IMR-90 (cell line): Measurements from ENCODE around the gene VWCE. TPM values are rescaled to one million over a fixed set of nuclear protein-coding genes. Genes with fewer than 3 reads are reported as not detected.
A peak's percentile ranks its signal among the peaks of the same experiment; 100 is the strongest.

Experiments
- ATAC-seq: fragments of 200-7000 bp; cut with Tn5 transposase; 2 replicates; pipeline ENCODE4 v1.9.1; 2020; ENCODE audit warnings: low read depth, mild to moderate bottlenecking, moderate library complexity
- BruUV-seq: library from RNA; stranded (reverse); fragments of 400-500 nt; replicated peaks from 2 replicates; lab custom pipeline; 2021; lab: Mats Ljungman, UMichigan
- CTCF ChIA-PET: fragments of 300-600 bp; formaldehyde crosslinking; extraction: SDS; loops from one replicate; lab custom pipeline; 2021; ENCODE audit warnings: antibody characterized with exemption; lab: Yijun Ruan, JAX
- POLR2A ChIA-PET: fragments of 300-600 bp; sonication (Branson Sonifier 250); formaldehyde crosslinking; loops from one replicate; lab custom pipeline; 2022; ENCODE audit warnings: antibody characterized with exemption; ENCODE audit not compliant: unreplicated experiment; lab: Charles Lee
- DNase-seq: peaks from one replicate; pipeline ENCODE4 v3.0.0; 2013
- H2AFZ ChIP-seq: replicated peaks from 2 replicates; pipeline ENCODE3; 2013; ENCODE audit warnings: low read length, mild to moderate bottlenecking; ENCODE audit not compliant: poor library complexity
- H2AK5ac ChIP-seq: 2 replicates; pipeline ENCODE4 v1.6.1; 2013; ENCODE audit warnings: low read depth, low read length, inconsistent platforms
- H2AK9ac ChIP-seq: replicated peaks from 2 replicates; pipeline ENCODE3; 2013; ENCODE audit warnings: mild to moderate bottlenecking, low read depth, low read length, moderate library complexity; ENCODE audit not compliant: poor library complexity
- H2BK120ac ChIP-seq: 2 replicates; pipeline ENCODE4 v1.6.1; 2013; ENCODE audit warnings: low read depth, low read length, inconsistent platforms
- H2BK15ac ChIP-seq: 3 replicates; pipeline ENCODE4 v1.6.1; 2013; ENCODE audit warnings: low read depth, low read length, inconsistent platforms
- H2BK20ac ChIP-seq: 2 replicates; pipeline ENCODE4 v1.6.1; 2013; ENCODE audit warnings: low read depth, mild to moderate bottlenecking, inconsistent platforms, low read length, moderate library complexity
- H2BK5ac ChIP-seq: 2 replicates; pipeline ENCODE4 v1.6.1; 2013; ENCODE audit warnings: mild to moderate bottlenecking, low read depth, low read length, inconsistent platforms; ENCODE audit not compliant: poor library complexity, severe bottlenecking
- H3K14ac ChIP-seq: replicated peaks from 2 replicates; pipeline ENCODE4 v1.6.1; 2013; ENCODE audit warnings: low read depth, low read length, inconsistent platforms
- H3K18ac ChIP-seq: 2 replicates; pipeline ENCODE4 v1.6.1; 2013; ENCODE audit warnings: low read depth, low read length, control low read depth
- H3K23ac ChIP-seq: 2 replicates; pipeline ENCODE4 v1.6.1; 2013; ENCODE audit warnings: low read depth, low read length, inconsistent platforms
- H3K27ac ChIP-seq: 2 replicates; pipeline ENCODE4 v1.5.1; 2013; ENCODE audit warnings: mild to moderate bottlenecking, control low read depth, low read length; ENCODE audit not compliant: insufficient read depth
- H3K27me3 ChIP-seq: 2 replicates; pipeline ENCODE4 v1.6.1; 2013; ENCODE audit warnings: low read length; ENCODE audit not compliant: control insufficient read depth, insufficient read depth
- H3K36me3 ChIP-seq: 2 replicates; pipeline ENCODE4 v1.6.1; 2013; ENCODE audit warnings: low read length, mixed read lengths; ENCODE audit not compliant: control insufficient read depth, insufficient read depth
- H3K4ac ChIP-seq: 2 replicates; pipeline ENCODE4 v1.6.1; 2013; ENCODE audit warnings: low read depth, low read length, inconsistent platforms
- H3K4me1 ChIP-seq: 2 replicates; pipeline ENCODE4 v1.6.1; 2013; ENCODE audit warnings: low read length, mixed read lengths; ENCODE audit not compliant: control insufficient read depth, insufficient read depth
- H3K4me2 ChIP-seq: 2 replicates; pipeline ENCODE4 v1.6.1; 2013; ENCODE audit warnings: low read depth, mild to moderate bottlenecking, control low read depth, low read length, moderate library complexity
- H3K4me3 ChIP-seq: 2 replicates; pipeline ENCODE4 v1.5.1; 2013; ENCODE audit warnings: low read depth, mild to moderate bottlenecking, control low read depth, low read length, moderate library complexity; ENCODE audit not compliant: insufficient read depth
- H3K56ac ChIP-seq: 2 replicates; pipeline ENCODE4 v1.6.1; 2013; ENCODE audit warnings: low read length, inconsistent platforms; ENCODE audit not compliant: insufficient read depth; ENCODE audit errors: extremely low read depth
- H3K79me1 ChIP-seq, 2 experiments: 2 replicates each; pipeline ENCODE4 v1.6.1; 2013; ENCODE audit warnings: low read length in 2 of 2, inconsistent platforms in 1 of 2, low read depth in 1 of 2
- H3K9ac ChIP-seq: 2 replicates; pipeline ENCODE4 v1.6.1; 2013; ENCODE audit warnings: low read depth, low read length, control low read depth
- H3K9me1 ChIP-seq: 2 replicates; pipeline ENCODE4 v1.6.1; 2013; ENCODE audit warnings: low read length, inconsistent platforms; ENCODE audit not compliant: insufficient read depth
- H3K9me3 ChIP-seq: 2 replicates; pipeline ENCODE4 v1.6.1; 2013; ENCODE audit warnings: low read length; ENCODE audit not compliant: control insufficient read depth, insufficient read depth
- H4K20me1 ChIP-seq: 2 replicates; pipeline ENCODE4 v1.6.1; 2013; ENCODE audit warnings: low read length, inconsistent platforms; ENCODE audit not compliant: insufficient read depth
- H4K5ac ChIP-seq: 2 replicates; pipeline ENCODE4 v1.6.1; 2013; ENCODE audit warnings: mild to moderate bottlenecking, low read depth, low read length, control low read depth
- H4K8ac ChIP-seq, 2 experiments: 2 replicates each; pipeline ENCODE4 v1.6.1; 2013; ENCODE audit warnings: low read depth in 2 of 2, low read length in 2 of 2, control low read depth in 1 of 2, inconsistent platforms in 1 of 2
- H4K91ac ChIP-seq: 2 replicates; pipeline ENCODE4 v1.6.1; 2013; ENCODE audit warnings: low read depth, low read length, inconsistent platforms; ENCODE audit not compliant: insufficient read depth
- BHLHE40 ChIP-seq: fragments of 150-350 bp; IDR thresholded peaks from 2 replicates; pipeline ENCODE4 v1.6.1; 2016; ENCODE audit warnings: mild to moderate bottlenecking, low read depth, low read length
- CEBPB ChIP-seq: IDR thresholded peaks from 2 replicates; pipeline ENCODE4 v1.6.1; 2012; ENCODE audit warnings: low read depth, low read length, improper control_type of control experiment
- CTCF ChIP-seq: conservative IDR thresholded peaks from 2 replicates; pipeline ENCODE4 v1.5.1; 2012; ENCODE audit warnings: mild to moderate bottlenecking, low read depth, low read length, improper control_type of control experiment
- ELK1 ChIP-seq: fragments of 150-350 bp; IDR thresholded peaks from 2 replicates; pipeline ENCODE4 v1.6.1; 2016; ENCODE audit warnings: low read depth, mild to moderate bottlenecking, low read length, moderate library complexity, borderline replicate concordance
- FOS ChIP-seq: fragments of 150-350 bp; IDR thresholded peaks from 2 replicates; pipeline ENCODE4 v1.6.1; 2016; ENCODE audit warnings: low read depth, low read length
- MAZ ChIP-seq: IDR thresholded peaks from 2 replicates; pipeline ENCODE4 v1.6.1; 2012; ENCODE audit warnings: low read depth, mild to moderate bottlenecking, low read length, improper control_type of control experiment, moderate library complexity, borderline replicate concordance
- POLR2A ChIP-seq: IDR thresholded peaks from 2 replicates; pipeline ENCODE4 v1.6.1; 2012; ENCODE audit warnings: mild to moderate bottlenecking, low read depth, low read length
- RAD21 ChIP-seq: IDR thresholded peaks from 2 replicates; pipeline ENCODE4 v1.6.1; 2012; ENCODE audit warnings: low read length, improper control_type of control experiment
- RCOR1 ChIP-seq: IDR thresholded peaks from 2 replicates; pipeline ENCODE4 v1.6.1; 2012; ENCODE audit warnings: mild to moderate bottlenecking, low read length, improper control_type of control experiment; ENCODE audit not compliant: insufficient replicate concordance
- SMC3 ChIP-seq: fragments of 150-350 bp; IDR thresholded peaks from 2 replicates; pipeline ENCODE4 v1.6.1; 2016; ENCODE audit warnings: low read depth, mild to moderate bottlenecking, antibody characterized with exemption, low read length, moderate library complexity
- WGBS, 2 experiments: methylation state at CpG; one replicate each; pipeline versions ENCODE4 v1.1.5 to v1.1.7; 2013; ENCODE audit warnings: missing lambda C conversion rate in 2 of 2; ENCODE audit not compliant: insufficient read length in 1 of 2; ENCODE audit errors: extremely low coverage in 2 of 2; 5-methylcytosine and 5-hydroxymethylcytosine counted together
- dilution Hi-C: fragments of 300-500 bp; cut with HindIII; formaldehyde crosslinking; loops from one replicate; pipeline ENCODE4 v1.14.3; 2018; ENCODE audit warnings: low sequenced_read_pairs; ENCODE audit not compliant: unreplicated experiment
- in situ Hi-C: fragments of 300-500 bp; cut with MboI; formaldehyde crosslinking; loops from 3 replicates; pipeline ENCODE4 v1.14.3; 2019; ENCODE audit warnings: low sequenced_read_pairs, inconsistent platforms, mixed read lengths
- intact Hi-C: fragments of 100-400 bp; cut with micrococcal nuclease; formaldehyde crosslinking; loops from 2 replicates; pipeline ENCODE4 v1.10.0; 2022
- polyA plus RNA-seq, 3 experiments: library from polyadenylated mRNA; depleted of rRNA; stranded (reverse); fragments of >200 nt; gene quantifications; 2 replicates each; pipeline ENCODE4 v1.2.3, GENCODE V29; 2012; ENCODE audit warnings: low replicate concordance in 1 of 3
- total RNA-seq: library from RNA; depleted of rRNA; stranded (reverse); fragments of >200 nt; gene quantifications from 2 replicates; pipeline ENCODE4 v1.2.3, GENCODE V29; 2012

VWCE gene
- total and polyA plus RNA-seq, 2 of the 4 experiments (the other 2 are of a cell fraction), result under 0.01 to 1.1 TPM

- Histone ChIP-seq H2AK9ac (peak overlapping the region; percentile 98), H4K20me1 (peaks cover 46% of the 10 kb centered on the region), H3K18ac (no peak overlapping the region), H3K9me3 (no peaks in the 10 kb centered on the region), H3K9ac (peak overlapping the region; percentile 95), H4K8ac (no peak overlapping the region), H2BK120ac (no peak overlapping the region), H3K56ac (no peak overlapping the region; the same call in 1 of the 2 replicates), H3K4ac (no peak overlapping the region), H3K14ac (0 out of 2 replicates have a peak overlapping the region, but pooled peaks have one; percentile 30), H3K4me2 (peak overlapping the region; percentile 100), H3K4me3 (peak overlapping the region; percentile 92), H3K27me3 (no peaks in the 10 kb centered on the region), H3K4me1 (peaks cover 18% of the 10 kb centered on the region), H3K27ac (peak overlapping the region; percentile 24; the same call in 1 of the 2 replicates), H4K91ac (no peak overlapping the region), H2AFZ (no peak overlapping the region), H2BK5ac (peak overlapping the region; percentile 23), H4K5ac (no peak overlapping the region; the same call in 1 of the 2 replicates), H3K79me1 (peaks cover 13 to 53% of the 10 kb centered on the region in 2 experiments), H3K23ac (peak overlapping the region; percentile 72; the same call in 1 of the 2 replicates), H3K9me1 (peaks cover 6% of the 10 kb centered on the region), H2AK5ac (no peak overlapping the region), H2BK20ac (no peak overlapping the region), H2BK15ac (no peak overlapping the region), H3K36me3 (peaks cover 23% of the 10 kb centered on the region)
- ChIA-PET CTCF (interaction anchor here (0.9 to 1.3 kb wide), 2 partner anchors 54 to 61 kb away, joined by 3 to 4 read pairs; partner anchors contain the start of gene TMEM216), POLR2A (interaction anchor here (0.9 kb wide), 1 partner anchor 30 kb away, joined by 4 read pairs; the partner anchor contains the start of genes CYB561A3 and TMEM138)
- dilution Hi-C loops, result no loop called here
- TSS peak; percentile 15 for BruUV-seq
- in situ Hi-C loops, result no loop called here
- 77% methylated on average over 3 of the region's 6 CpGs; no CpG with 5 or more reads in 1 of the 2 experiments for WGBS, 2 experiments
- DNase-seq (no peak), ATAC-seq (no peak)
- TF ChIP-seq CEBPB (no peak), RAD21 (no peak), CTCF (no peak), BHLHE40 (no peak), SMC3 (no peak), ELK1 (no peak), RCOR1 (no peak), MAZ (no peak), POLR2A (no peak), FOS (no peak)
- intact Hi-C loops, result loop anchor here (5.0 to 10.0 kb wide), 2 partner anchors 96 to 303 kb away; partner anchors contain the start of gene CPSF7
These were observed 36.5 kb upstream of the VWCE start for GRCh38 chr11:61331651-61332050.
